GDM1 (cell line): ENCODE data around the gene UBL5.
"Not testable (repeated sequence)": the region's sequence is repeated elsewhere in the genome, so short reads cannot be mapped to it uniquely, and the experiment has no call there.

Source experiments
- DNase-seq: peaks from one replicate; lab custom pipeline; 2025; lab: John Stamatoyannopoulos, UW

UBL5 gene

GRCh38 chr19:9811139-9811538 lies 16.6 kb upstream of the UBL5 start:
- no peak for DNase-seq

DNA sequence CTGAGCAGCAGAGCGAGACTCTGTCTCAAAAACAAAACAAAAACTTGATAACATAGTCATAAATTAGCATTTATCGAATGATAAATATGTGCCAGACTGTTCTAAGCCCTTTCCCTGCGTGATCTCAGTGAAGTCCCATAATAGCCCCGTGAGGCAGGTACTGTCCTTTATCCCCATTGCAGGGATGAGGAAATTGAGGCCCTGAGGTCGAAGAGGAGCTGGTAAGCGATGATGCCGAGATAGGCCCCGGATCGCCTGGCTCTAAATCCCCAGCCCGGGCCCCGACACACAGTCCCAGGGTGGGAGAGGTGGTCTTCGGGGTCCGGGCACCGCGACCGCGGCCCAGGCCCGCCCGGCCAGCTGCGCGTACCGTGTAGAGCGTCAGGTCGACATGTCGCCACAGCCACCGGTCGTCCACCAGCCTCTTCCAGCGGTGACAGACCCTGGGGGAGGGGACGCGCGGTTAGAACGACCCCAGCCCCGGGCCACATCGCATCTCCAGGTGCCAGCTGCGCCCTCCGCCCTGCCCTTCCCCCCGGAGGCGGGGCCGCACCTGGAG lies 9.5 kb upstream of the UBL5 start:
- no peak for DNase-seq

GRCh38 chr19:9818734-9819595 lies 8.8 kb upstream of the UBL5 start, which contains the start of gene FBXL12:
Gene FBXL12, minus strand, starts transcription at chr19:9819079. Its CDS starts 266 bp downstream, at chr19:9818813.
- DNase-seq = peak; percentile 100

- DNase-seq = no peak
Measured at GRCh38 chr19:9819596-9819909, 8.2 kb upstream of the UBL5 start.

- not testable (repeated sequence) for DNase-seq
Measured at GRCh38 chr19:9820034-9820433, 7.7 kb upstream of the UBL5 start.

DNA sequence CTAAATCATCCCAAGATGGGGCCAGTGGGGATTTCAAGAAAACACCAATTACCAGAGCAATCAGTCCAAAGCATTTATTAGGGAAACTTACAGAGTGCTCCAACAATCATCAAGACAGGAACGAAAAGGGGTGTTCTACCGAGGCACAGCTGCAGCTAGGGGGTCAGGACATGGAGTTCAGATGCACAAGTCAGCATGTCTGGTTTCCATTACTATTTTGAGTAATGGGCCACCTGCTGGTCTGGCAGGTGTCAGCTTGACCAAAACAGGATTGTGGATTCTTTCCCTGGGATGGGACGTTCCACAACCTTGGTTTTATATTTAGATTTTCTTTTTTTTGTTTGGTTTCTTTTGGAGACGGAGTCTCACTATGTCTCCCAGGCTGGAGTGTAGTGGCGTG lies 3.9 kb upstream of the UBL5 start:
- no peak for DNase-seq

GRCh38 chr19:9828551-9829063 lies 889 bp downstream of the UBL5 start:
- DNase-seq = no peak

GRCh38 chr19:9834307-9834725 lies 6.6 kb downstream of the UBL5 start:
- DNase-seq = no peak

- peak; percentile 99 for DNase-seq
Measured at GRCh38 chr19:9834726-9835506, 7.2 kb downstream of the UBL5 start, which contains the start of gene PIN1. Gene PIN1, plus strand, starts transcription at chr19:9835318. Its CDS starts 27 bp downstream, at chr19:9835345.

- DNase-seq = no peak
Measured at GRCh38 chr19:9835507-9835949, 7.8 kb downstream of the UBL5 start.

GRCh38 chr19:9836021-9836420 lies 8.3 kb downstream of the UBL5 start:
- DNase-seq = no peak

- no peak for DNase-seq
Measured at GRCh38 chr19:9838324-9838723, 10.6 kb downstream of the UBL5 start.

DNA sequence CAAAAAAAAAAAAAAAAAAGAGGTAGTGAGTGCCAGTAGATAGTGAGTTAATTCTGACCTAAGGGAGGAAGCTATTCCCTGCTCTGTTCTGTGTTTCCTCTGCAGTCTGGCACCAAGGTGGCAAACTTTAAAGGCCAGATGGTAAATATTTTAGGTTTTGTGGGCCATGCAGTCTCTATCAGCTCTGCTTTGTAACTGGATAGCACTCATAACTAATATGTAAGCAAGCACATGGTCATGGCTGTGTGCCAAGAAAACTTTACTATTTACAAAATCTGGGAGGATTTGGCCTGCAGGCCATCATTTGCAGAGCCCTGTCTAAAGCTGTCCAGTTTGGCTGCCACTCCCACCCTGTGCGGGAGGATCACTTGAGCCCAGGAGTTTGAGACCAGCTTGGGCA lies 11.7 kb downstream of the UBL5 start:
- DNase-seq = no peak

DNA sequence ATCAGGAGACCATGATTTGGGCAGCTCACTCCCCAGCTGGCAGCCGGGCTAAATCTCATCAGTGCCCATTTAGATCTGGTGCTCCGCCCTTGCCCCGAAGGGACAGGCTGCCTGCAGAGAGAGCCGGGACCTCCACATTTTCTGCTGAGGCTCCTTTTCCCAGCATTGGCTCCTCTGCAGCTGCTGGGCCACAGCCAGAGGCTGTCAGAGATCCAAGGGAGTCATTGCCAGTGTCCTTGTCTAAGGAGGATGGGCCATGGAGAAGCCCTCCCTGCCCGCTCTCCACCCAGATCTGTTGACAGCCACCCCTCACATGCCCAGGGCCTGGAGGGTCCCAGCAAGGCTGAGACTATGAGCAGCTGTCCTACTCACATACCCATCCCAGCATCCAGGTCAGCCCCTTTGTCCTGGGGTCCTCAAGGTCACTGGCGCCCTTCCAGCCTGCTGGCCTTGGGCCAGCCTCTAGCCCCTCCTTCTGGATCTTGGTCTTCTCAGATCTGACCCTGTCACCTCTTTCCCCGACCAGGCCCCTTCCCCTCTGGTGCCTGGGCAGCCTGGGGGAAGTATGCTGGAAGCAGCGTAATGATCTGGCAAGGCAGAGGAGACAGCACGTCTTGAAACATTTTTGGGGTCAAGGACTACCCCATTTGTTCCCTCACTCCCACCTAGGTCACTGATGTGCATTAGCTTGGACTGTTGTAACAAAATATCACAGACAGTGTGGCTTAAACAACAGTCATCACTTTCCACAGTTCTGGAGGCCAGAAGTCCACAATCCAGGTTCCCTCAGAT lies 15.3 kb downstream of the UBL5 start:
- DNase-seq = no peak

DNA sequence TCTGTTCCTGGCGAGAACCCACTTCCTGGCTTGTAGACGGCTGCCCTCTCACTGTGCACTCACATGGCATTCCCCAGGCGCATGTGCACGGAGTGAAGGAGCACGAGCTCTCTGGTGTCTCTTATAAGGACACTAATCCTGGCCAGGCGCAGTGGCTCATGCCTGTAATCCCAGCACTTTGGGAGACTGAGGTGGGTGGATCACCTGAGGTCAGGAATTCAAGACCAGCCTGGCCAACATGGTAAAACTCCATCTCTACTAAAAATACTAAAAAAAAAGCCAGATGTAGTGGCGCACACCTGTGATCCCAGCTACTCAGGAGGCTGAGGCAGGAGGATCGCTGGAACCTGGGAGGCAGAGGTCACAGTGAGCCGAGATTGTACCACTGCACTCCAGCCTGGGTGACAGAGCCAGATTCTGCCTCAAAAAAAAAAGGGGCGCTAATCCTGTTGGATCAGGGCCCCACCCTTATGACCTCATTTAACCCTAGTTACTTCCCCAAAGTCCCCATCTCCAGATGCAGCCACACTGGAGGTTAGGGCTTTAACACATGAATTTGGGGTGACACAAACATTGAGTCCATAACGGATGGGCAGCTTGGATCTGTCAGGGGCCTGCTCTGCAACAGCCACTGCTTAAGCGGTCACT lies 16.0 kb downstream of the UBL5 start:
- DNase-seq = not testable (repeated sequence)

DNA sequence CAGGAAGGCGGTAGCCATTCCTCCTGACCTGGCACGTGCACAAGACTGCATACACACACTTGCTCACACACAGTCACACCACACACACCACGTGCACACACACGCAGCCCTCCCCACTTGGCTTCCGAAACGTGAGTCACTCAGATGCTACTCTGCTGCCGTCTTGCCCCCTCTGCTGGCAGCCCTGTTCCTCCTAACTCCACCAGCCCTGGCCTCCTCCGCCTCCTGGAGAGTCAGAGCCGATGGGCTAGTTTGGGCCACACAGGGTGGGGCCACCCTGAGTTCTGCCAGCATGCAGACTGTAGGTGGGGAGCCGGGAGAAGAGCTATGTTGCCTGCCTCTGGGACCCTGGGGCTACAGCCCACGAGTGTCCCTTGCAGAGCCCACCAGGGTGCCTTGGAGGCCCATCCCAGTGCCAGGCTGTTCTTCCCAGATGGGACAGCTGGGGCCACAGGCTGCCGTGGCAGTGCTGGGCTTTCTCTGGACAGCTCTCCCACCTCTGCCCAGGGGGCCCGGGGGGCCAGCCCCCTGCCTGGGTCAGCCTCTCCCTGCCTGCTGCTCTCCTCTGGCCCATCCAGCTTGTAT lies 19.5 kb downstream of the UBL5 start:
- no peak for DNase-seq

DNA sequence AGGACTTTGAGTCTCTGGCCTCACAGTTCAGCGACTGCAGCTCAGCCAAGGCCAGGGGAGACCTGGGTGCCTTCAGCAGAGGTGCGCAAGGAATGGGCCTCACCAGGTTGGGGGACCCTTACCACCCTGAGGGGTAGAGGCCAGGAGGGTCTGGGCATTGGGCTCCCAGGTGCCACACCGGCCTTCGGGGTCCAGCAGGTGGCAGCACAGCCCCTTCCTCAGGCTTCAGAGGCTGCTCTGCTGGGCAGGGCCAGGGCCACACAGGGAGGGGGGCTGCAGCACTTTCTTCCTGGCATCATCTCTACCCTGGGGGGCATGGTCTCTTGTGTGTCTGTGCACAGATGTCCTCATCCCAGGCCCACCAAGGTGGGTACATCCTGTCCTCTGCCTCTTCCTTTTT lies 20.3 kb downstream of the UBL5 start:
- no peak for DNase-seq

GRCh38 chr19:9848762-9849161 lies 21.0 kb downstream of the UBL5 start:
- DNase-seq = no peak

- DNase-seq = no peak
Measured at GRCh38 chr19:9849791-9850190, 22.1 kb downstream of the UBL5 start.

DNA sequence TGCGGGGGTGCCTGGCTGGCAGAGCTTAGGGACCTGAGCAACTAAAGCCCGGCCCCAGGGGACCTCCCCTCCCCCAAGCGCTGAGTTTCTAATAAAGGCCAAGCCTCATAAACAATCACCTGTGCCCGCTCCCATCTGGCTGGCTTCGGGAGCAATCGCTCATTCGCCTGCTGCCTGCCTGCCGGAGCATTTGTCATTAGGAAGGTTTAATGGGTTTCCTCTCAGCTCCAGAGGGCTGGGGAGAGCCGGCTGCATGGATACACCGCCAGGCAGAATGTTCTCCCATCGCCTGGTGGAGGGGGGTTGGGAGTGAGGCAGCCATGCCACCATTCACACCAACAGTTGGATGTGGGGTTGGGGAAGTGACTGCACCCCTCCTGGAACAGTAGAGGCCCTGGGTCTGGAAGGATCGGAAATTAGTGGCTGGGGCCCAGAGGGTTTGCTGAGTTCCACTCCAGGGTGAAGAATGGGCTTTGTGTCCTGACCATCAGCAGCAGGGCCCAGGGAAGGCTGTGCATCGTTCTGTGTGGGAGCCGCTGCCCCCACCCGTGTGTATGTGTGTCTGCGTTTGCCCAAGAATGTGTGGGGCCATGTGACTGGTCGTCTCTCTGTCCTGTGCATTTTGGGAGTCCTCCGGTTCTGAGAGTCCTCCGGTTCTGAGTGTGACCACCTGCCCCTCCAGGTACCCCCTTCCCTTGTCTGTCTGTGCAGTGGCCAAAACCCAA lies 22.7 kb downstream of the UBL5 start:
- DNase-seq = no peak
